Stimulated activated CD8-positive, alpha-beta memory T cell treated with anti-CD3 and anti-CD28 coated beads, Interleukin-15, amount 100 ng/mL, for 4 hours (primary cell): ENCODE measurements around the gene REXO1.

Experiments used
- DNase-seq, 2 donors: peaks; one replicate each; pipeline ENCODE4 v3.0.0-alpha.2; 2020; ENCODE audit warnings: low read depth in 2 of 2

The REXO1 gene

GRCh38 chr19:1767464-1767933 lies 80.8 kb downstream of the REXO1 start:
- peak in 1 of 2 donors; percentile 23 for DNase-seq

GRCh38 chr19:1766800-1767352 lies 81.4 kb downstream of the REXO1 start:
- DNase-seq, result no peak

GRCh38 chr19:1765904-1766799 lies 82.1 kb downstream of the REXO1 start:
- DNase-seq, result no peak
